ENCODE results near the gene PCGF5.

DNA sequence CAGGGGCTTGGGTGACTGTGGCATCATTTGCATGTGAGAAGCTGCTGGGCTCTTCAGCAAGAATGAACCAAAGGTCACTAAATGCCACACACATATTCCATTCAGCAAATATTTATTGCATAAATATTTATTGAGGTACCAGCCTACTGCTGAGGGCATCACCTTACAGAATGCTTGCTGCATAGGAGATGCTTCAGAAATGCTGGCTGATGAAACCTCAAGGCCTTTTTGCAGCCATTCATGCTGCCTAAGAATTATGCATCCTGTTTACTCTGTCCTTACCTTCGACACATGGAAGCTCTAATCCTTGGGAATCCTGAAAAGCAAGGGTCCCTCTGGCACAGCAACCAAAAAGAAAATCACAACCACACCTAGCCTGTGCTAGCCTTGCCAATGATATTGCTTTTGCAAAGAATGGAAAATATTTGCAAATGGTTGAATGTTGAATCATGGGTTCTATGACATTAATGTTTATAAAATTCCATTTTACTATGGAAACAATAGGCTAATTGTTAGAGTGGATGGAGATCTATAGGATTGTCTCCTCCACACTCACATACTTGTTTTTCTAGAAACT is 79.6 kb downstream of the PCGF5 start:
- TF ChIP-seq CTCF (IDR thresholded peaks at IDR 0.05) (no peak), POLR2A (IDR thresholded peaks at IDR 0.05) (no peak)

Measured in heart left ventricle (tissue), 13 donors.